Mesenchymal stem cell (in vitro differentiated cells and primary cell): ENCODE measurements around the gene RIOX2.

Experiments used
- DNase-seq: peaks from one replicate; pipeline ENCODE4 v3.0.0-alpha.2; 2013
- H2AFZ ChIP-seq: one replicate; pipeline ENCODE4 v1.6.1; 2013; ENCODE audit warnings: low read depth, mild to moderate bottlenecking, control low read depth, inconsistent platforms, low read length, moderate library complexity
- H2AK5ac ChIP-seq: 2 replicates; pipeline ENCODE4 v1.6.1; 2013; ENCODE audit warnings: low read length, moderate library complexity, mild to moderate bottlenecking, inconsistent platforms; ENCODE audit not compliant: severe bottlenecking
- H2BK120ac ChIP-seq: one replicate; pipeline ENCODE4 v1.6.1; 2013; ENCODE audit warnings: low read depth, mild to moderate bottlenecking, inconsistent platforms, low read length, moderate library complexity
- H2BK12ac ChIP-seq, 2 experiments: one replicate each; pipeline ENCODE4 v1.6.1; 2013; ENCODE audit warnings: inconsistent platforms in 2 of 2, low read length in 2 of 2, mild to moderate bottlenecking in 2 of 2, moderate library complexity in 2 of 2, control low read depth in 1 of 2
- H2BK15ac ChIP-seq: one replicate; pipeline ENCODE4 v1.6.1; 2013; ENCODE audit warnings: mild to moderate bottlenecking, low read depth, inconsistent platforms; ENCODE audit not compliant: poor library complexity, severe bottlenecking
- H2BK5ac ChIP-seq: 2 replicates; pipeline ENCODE4 v1.6.1; 2013; ENCODE audit warnings: low read depth, mild to moderate bottlenecking, low read length, control low read depth, inconsistent platforms; ENCODE audit not compliant: poor library complexity, severe bottlenecking
- H3K14ac ChIP-seq, 2 experiments: one replicate each; pipeline ENCODE4 v1.6.1; 2013; ENCODE audit warnings: inconsistent platforms in 2 of 2, low read length in 2 of 2, control low read depth in 1 of 2, mild to moderate bottlenecking in 1 of 2, moderate library complexity in 1 of 2
- H3K18ac ChIP-seq, 2 experiments: one replicate each; pipeline ENCODE4 v1.6.1; 2013; ENCODE audit warnings: inconsistent platforms in 2 of 2, low read length in 2 of 2, control low read depth in 1 of 2, low read depth in 1 of 2, mild to moderate bottlenecking in 1 of 2
- H3K23ac ChIP-seq, 2 experiments: one replicate each; pipeline ENCODE4 v1.6.1; 2013; ENCODE audit warnings: inconsistent platforms in 2 of 2, low read length in 2 of 2, mild to moderate bottlenecking in 2 of 2, moderate library complexity in 2 of 2, control low read depth in 1 of 2
- H3K27ac ChIP-seq: 2 replicates; pipeline ENCODE4 v1.5.1; 2013; ENCODE audit warnings: mild to moderate bottlenecking, moderate library complexity, low read length, control low read depth, inconsistent platforms; ENCODE audit not compliant: poor library complexity, severe bottlenecking
- H3K27me3 ChIP-seq, 2 experiments: 2 replicates each; pipeline versions ENCODE4 v1.6.1 to v1.7.0; 2013; ENCODE audit warnings: low read length in 2 of 2, mild to moderate bottlenecking in 2 of 2, moderate library complexity in 2 of 2, control low read depth in 1 of 2, inconsistent platforms in 1 of 2; ENCODE audit not compliant: control insufficient read depth in 1 of 2, insufficient read depth in 1 of 2
- H3K36me3 ChIP-seq, 2 experiments: 2 replicates each; pipeline versions ENCODE4 v1.6.1 to v1.7.0; 2013; ENCODE audit warnings: low read length in 2 of 2, control low read depth in 1 of 2, inconsistent platforms in 1 of 2, low read depth in 1 of 2, mild to moderate bottlenecking in 1 of 2; ENCODE audit not compliant: insufficient read depth in 2 of 2, control insufficient read depth in 1 of 2
- H3K4ac ChIP-seq, 2 experiments: one replicate each; pipeline ENCODE4 v1.6.1; 2013; ENCODE audit warnings: inconsistent platforms in 2 of 2, low read length in 2 of 2, mild to moderate bottlenecking in 2 of 2, moderate library complexity in 2 of 2, control low read depth in 1 of 2, low read depth in 1 of 2
- H3K4me1 ChIP-seq: 2 replicates; pipeline ENCODE4 v1.6.1; 2013; ENCODE audit warnings: low read depth, low read length, control low read depth; ENCODE audit not compliant: control insufficient read depth, insufficient read depth
- H3K4me2 ChIP-seq: 2 replicates; pipeline ENCODE4 v1.6.1; 2013; ENCODE audit warnings: low read length, mild to moderate bottlenecking, inconsistent platforms; ENCODE audit not compliant: poor library complexity, severe bottlenecking
- H3K4me3 ChIP-seq, 2 experiments: 2 replicates each; pipeline versions ENCODE4 v1.5.1 to v1.7.0; 2013; ENCODE audit warnings: low read length in 2 of 2, mild to moderate bottlenecking in 2 of 2, control low read depth in 1 of 2, low read depth in 1 of 2; ENCODE audit not compliant: insufficient read depth in 1 of 2
- H3K79me1 ChIP-seq: replicated peaks from 2 replicates; pipeline ENCODE4 v1.6.1; 2013; ENCODE audit warnings: mild to moderate bottlenecking, control low read depth, low read length, inconsistent platforms; ENCODE audit not compliant: poor library complexity, severe bottlenecking
- H3K9ac ChIP-seq: 2 replicates; pipeline ENCODE4 v1.7.0; 2013; ENCODE audit warnings: mild to moderate bottlenecking, low read length, moderate library complexity
- H3K9me3 ChIP-seq: 2 replicates; pipeline ENCODE4 v1.7.0; 2013; ENCODE audit warnings: mild to moderate bottlenecking, low read length; ENCODE audit not compliant: control insufficient read depth
- H4K8ac ChIP-seq: one replicate; pipeline ENCODE4 v1.6.1; 2013; ENCODE audit warnings: inconsistent platforms, mild to moderate bottlenecking, low read length, moderate library complexity
- H4K91ac ChIP-seq: one replicate; pipeline ENCODE4 v1.6.1; 2013; ENCODE audit warnings: mild to moderate bottlenecking, low read length, inconsistent platforms
- WGBS: methylation state at CpG from one replicate; pipeline ENCODE4 v1.1.7; 2013; ENCODE audit warnings: mixed read lengths; 5-methylcytosine and 5-hydroxymethylcytosine counted together

Gene RIOX2

GRCh38 chr3:97972976-97973375 is 745 bp upstream of the RIOX2 start:
- Histone ChIP-seq H4K8ac (no peak overlapping the region), H3K27ac (no peak overlapping the region), H3K4me3 (peak overlapping the region in 1 of 2 experiments; percentile 86), H3K23ac (no peak overlapping the region), H3K9ac (peak overlapping the region; percentile 86), H3K4ac (no peak overlapping the region), H2BK5ac (no peak overlapping the region), H3K4me2 (no peak overlapping the region), H2AK5ac (no peak overlapping the region), H2BK120ac (no peak overlapping the region), H2AFZ (no peak overlapping the region), H2BK15ac (no peak overlapping the region), H3K79me1 (no peaks in the 10 kb centered on the region), H3K36me3 (no peaks in the 10 kb centered on the region), H3K18ac (no peak overlapping the region), H3K9me3 (no peaks in the 10 kb centered on the region), H3K4me1 (peaks cover 2% of the 10 kb centered on the region), H4K91ac (no peak overlapping the region), H3K27me3 (no peaks in the 10 kb centered on the region), H3K14ac (no peak overlapping the region), H2BK12ac (no peak overlapping the region)
- DNase-seq = no peak
- WGBS = 98% methylated on average over 6 of the region's 9 CpGs

- Histone ChIP-seq H3K4me2 (peak overlapping the region; percentile 16), H3K27me3 (no peaks in the 10 kb centered on the region), H3K27ac (no peak overlapping the region), H3K18ac (no peak overlapping the region), H3K23ac (no peak overlapping the region), H2BK12ac (no peak overlapping the region), H4K8ac (no peak overlapping the region), H3K4me1 (peaks cover 2% of the 10 kb centered on the region), H3K36me3 (peaks cover 0 to 16% of the 10 kb centered on the region in 2 experiments), H2BK15ac (no peak overlapping the region), H3K9me3 (no peaks in the 10 kb centered on the region), H2AK5ac (no peak overlapping the region), H3K14ac (no peak overlapping the region), H3K4ac (no peak overlapping the region), H2AFZ (no peak overlapping the region), H3K4me3 (peak overlapping the region in 1 of 2 experiments; percentile 86), H2BK5ac (no peak overlapping the region), H4K91ac (no peak overlapping the region), H2BK120ac (no peak overlapping the region), H3K9ac (peak overlapping the region; percentile 86), H3K79me1 (peaks cover 1% of the 10 kb centered on the region)
- WGBS = 78% methylated on average over 9 of the region's 9 CpGs
- DNase-seq = no peak
These were observed 1.1 kb downstream of the RIOX2 start for GRCh38 chr3:97970956-97971620.

GRCh38 chr3:97970156-97970555 is 2.1 kb downstream of the RIOX2 start:
- Histone ChIP-seq H3K9ac (peak overlapping the region; percentile 86), H3K79me1 (peaks cover 1% of the 10 kb centered on the region), H3K4me1 (peaks cover 2% of the 10 kb centered on the region), H4K91ac (no peak overlapping the region), H4K8ac (no peak overlapping the region), H2BK5ac (no peak overlapping the region), H3K23ac (no peak overlapping the region), H3K4me2 (no peak overlapping the region), H3K36me3 (peaks cover 0 to 24% of the 10 kb centered on the region in 2 experiments), H2BK15ac (no peak overlapping the region), H3K27me3 (no peaks in the 10 kb centered on the region), H3K18ac (no peak overlapping the region), H3K27ac (no peak overlapping the region), H2BK12ac (no peak overlapping the region), H3K9me3 (no peaks in the 10 kb centered on the region), H3K14ac (no peak overlapping the region), H3K4me3 (no peak overlapping the region), H2AFZ (no peak overlapping the region), H2AK5ac (no peak overlapping the region), H3K4ac (no peak overlapping the region), H2BK120ac (no peak overlapping the region)
- DNase-seq = no peak
- WGBS = 100% methylated on average over 1 of the region's 1 CpG

GRCh38 chr3:97969541-97969940 is 2.7 kb downstream of the RIOX2 start:
- WGBS = 97% methylated on average over 5 of the region's 5 CpGs
- H3K23ac ChIP-seq = no peak overlapping the region
- no peak overlapping the region for H2BK5ac ChIP-seq
- H4K8ac ChIP-seq = peak overlapping the region; percentile 9
- peaks cover 0 to 24% of the 10 kb centered on the region in 2 experiments for H3K36me3 ChIP-seq
- no peak overlapping the region for H4K91ac ChIP-seq
- no peak overlapping the region for H2BK12ac ChIP-seq
- H3K27ac ChIP-seq = no peak overlapping the region
- H2AK5ac ChIP-seq = no peak overlapping the region
- no peak overlapping the region for H3K9ac ChIP-seq
- H2BK120ac ChIP-seq = no peak overlapping the region
- peaks cover 1% of the 10 kb centered on the region for H3K79me1 ChIP-seq
- H3K14ac ChIP-seq = peak overlapping the region in 1 of 2 experiments; percentile 41
- no peak overlapping the region for H3K18ac ChIP-seq
- DNase-seq = no peak
- H3K4me3 ChIP-seq = no peak overlapping the region
- no peaks in the 10 kb centered on the region for H3K27me3 ChIP-seq
- H3K9me3 ChIP-seq = no peaks in the 10 kb centered on the region
- peak overlapping the region in 1 of 2 experiments; percentile 20 for H3K4ac ChIP-seq
- no peak overlapping the region for H2BK15ac ChIP-seq
- H3K4me2 ChIP-seq = no peak overlapping the region
- H2AFZ ChIP-seq = no peak overlapping the region
- H3K4me1 ChIP-seq = peaks cover 2% of the 10 kb centered on the region
